Astrocyte of the cerebellum (primary cell): ENCODE measurements around the gene KRTAP10-12.

Experiments
- DNase-seq: peaks from one replicate; pipeline ENCODE4 v3.0.0-alpha.2; 2011; ENCODE audit warnings: low read depth
- H3K4me3 ChIP-seq: 2 replicates; pipeline ENCODE4 v1.5.1; 2011; ENCODE audit warnings: mild to moderate bottlenecking, low read depth, low read length, moderate library complexity
- in situ Hi-C: cut with HindIII; loops from 2 replicates; pipeline ENCODE4 v1.10.0; 2017; ENCODE audit warnings: low sequenced_read_pairs
- TF ChIP-seq, protein P1 (sequence below): IDR thresholded peaks from 2 replicates; pipeline ENCODE4 v1.5.1; 2012; ENCODE audit warnings: low read length, low read depth, moderate library complexity, mild to moderate bottlenecking; ENCODE audit errors: missing control alignments

Gene KRTAP10-12

DNA sequence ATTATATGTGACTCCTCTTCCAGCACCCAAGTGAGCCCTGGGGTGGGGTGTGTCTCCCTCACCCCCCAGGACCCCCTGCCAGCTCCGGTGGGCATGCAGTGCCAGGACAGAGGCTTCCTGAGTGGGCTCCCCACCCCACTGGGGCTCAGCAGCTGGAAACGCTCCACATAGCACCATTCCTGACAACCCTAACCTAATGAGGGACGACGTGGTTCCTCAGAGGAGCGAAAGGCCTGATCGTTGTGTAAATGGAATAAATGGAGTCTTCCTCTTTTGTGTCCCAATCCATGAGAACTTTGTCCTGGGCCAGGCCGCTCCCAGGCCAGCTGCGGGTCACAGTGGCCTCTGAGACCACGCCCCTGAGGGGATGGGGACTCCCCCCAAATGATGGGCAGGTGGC, 16.2 kb downstream of the KRTAP10-12 start:
- H3K4me3 ChIP-seq: no peak overlapping the region
- no peak for DNase-seq
- in situ Hi-C loops: loop anchor here (10.0 kb wide), 1 partner anchor 368 kb away; no protein-coding TSS in a partner anchor
- TF ChIP-seq, protein P1, sequence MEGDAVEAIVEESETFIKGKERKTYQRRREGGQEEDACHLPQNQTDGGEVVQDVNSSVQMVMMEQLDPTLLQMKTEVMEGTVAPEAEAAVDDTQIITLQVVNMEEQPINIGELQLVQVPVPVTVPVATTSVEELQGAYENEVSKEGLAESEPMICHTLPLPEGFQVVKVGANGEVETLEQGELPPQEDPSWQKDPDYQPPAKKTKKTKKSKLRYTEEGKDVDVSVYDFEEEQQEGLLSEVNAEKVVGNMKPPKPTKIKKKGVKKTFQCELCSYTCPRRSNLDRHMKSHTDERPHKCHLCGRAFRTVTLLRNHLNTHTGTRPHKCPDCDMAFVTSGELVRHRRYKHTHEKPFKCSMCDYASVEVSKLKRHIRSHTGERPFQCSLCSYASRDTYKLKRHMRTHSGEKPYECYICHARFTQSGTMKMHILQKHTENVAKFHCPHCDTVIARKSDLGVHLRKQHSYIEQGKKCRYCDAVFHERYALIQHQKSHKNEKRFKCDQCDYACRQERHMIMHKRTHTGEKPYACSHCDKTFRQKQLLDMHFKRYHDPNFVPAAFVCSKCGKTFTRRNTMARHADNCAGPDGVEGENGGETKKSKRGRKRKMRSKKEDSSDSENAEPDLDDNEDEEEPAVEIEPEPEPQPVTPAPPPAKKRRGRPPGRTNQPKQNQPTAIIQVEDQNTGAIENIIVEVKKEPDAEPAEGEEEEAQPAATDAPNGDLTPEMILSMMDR: no peak

DNA sequence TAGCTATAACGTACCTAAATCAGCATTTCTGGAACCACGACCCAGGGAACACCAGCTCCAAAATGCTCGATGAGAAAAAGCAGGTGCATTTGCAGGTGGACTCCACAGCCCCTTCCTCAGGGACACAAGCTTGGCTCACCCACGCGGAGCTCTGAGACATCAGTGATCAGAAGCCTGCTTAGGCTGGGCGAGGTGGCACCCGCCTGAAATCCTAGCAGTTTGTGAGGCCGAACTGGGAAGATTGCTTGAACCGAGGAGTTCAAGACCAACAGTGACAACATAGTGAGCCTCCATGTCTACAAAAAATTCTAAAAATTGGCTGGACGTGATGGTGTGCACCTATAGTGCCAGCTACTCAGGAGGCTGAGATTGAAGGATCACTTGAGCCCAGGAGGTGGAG, 16.9 kb downstream of the KRTAP10-12 start:
- in situ Hi-C loops: loop anchor here (10.0 kb wide), 1 partner anchor 369 kb away; no protein-coding TSS in a partner anchor
- no peak for DNase-seq
- TF ChIP-seq, protein P1: no peak
- no peak overlapping the region for H3K4me3 ChIP-seq

DNA sequence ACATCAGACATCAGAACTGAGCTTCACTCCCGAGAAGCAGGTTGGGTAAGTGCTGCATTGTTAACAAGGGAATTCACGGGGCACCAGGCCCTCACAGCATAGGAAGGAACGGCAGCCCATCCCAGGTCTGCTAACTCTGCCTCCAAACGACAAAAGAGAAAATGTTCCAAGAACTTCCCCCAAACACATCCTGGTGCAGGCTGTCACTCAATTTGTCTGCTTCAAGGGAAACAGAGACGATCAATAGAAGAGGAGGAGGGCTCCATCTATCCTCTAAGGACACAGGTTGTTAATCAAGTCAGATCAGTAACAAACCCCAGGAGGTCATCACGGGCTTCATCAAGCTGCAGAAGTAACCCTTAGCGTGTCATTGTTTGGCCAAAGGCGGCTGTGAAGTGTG, 17.9 kb downstream of the KRTAP10-12 start:
- DNase-seq: no peak
- TF ChIP-seq, protein P1: no peak
- no peak overlapping the region for H3K4me3 ChIP-seq
- in situ Hi-C loops: loop anchor here (10.0 kb wide), 1 partner anchor 370 kb away; no protein-coding TSS in a partner anchor

DNA sequence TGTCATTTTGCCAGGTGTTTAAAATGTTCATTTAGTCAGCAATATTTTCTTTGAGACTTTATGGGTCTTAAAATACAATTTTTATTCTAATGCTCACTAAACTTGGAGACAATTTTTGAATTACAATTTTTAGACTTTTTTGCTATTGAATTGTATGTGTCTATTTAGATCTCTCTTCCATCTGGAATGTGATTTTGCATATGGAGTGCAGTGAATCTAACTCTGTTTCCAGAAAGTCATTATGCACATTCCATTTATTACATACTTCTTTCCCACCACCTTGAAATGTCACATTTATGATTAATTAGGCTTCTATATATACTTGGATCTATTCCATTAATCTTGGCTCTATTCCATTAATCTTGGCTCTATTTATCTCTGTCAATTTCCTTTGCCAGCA, 20.0 kb downstream of the KRTAP10-12 start:
- DNase-seq: no peak
- no peak overlapping the region for H3K4me3 ChIP-seq
- in situ Hi-C loops: loop anchor here (10.0 kb wide), 1 partner anchor 372 kb away; no protein-coding TSS in a partner anchor
- TF ChIP-seq, protein P1: no peak

DNA sequence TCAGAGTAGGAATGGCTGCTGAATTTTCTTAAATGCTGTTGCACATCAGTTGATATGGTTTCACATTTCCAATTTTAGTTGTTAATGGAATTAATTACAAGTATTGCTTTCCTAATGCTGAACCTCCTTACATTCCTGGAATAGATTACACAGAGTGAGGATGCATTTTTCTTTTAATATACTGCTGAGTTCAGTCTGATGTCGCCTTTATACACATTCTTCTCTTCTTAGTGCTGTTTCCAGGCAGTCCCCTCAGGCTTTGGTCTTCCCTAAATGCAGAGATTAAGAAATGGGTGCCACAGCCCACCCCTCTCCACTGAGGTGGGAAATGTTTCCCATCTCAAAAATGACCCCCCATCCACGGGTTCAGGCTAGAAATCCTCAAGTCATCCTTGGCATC, 21.1 kb downstream of the KRTAP10-12 start:
- DNase-seq: no peak
- TF ChIP-seq, protein P1: no peak
- no peak overlapping the region for H3K4me3 ChIP-seq
- in situ Hi-C loops: loop anchor here (10.0 kb wide), 1 partner anchor 373 kb away; no protein-coding TSS in a partner anchor

DNA sequence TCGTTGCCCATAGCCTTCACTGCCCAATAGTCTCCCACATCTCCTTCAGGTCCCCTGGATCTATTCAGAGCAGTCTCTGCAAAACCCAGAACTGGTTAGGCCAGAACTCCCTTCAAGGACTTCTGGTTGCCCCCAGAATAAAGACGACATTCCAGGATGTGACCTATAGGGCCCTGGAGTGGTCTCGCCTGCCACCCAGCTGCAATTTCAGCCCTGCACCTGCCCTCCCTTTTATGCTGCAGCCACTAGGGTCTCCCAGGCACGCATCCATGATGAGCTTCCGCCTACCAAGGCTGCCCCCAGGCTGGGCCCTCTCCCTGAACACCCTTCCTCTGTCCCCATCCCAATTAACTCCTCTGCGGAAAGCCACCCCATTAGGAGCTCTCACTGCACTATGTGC, 21.6 kb downstream of the KRTAP10-12 start:
- no peak overlapping the region for H3K4me3 ChIP-seq
- no peak for DNase-seq
- in situ Hi-C loops: loop anchor here (10.0 kb wide), 1 partner anchor 374 kb away; no protein-coding TSS in a partner anchor
- TF ChIP-seq, protein P1: no peak

DNA sequence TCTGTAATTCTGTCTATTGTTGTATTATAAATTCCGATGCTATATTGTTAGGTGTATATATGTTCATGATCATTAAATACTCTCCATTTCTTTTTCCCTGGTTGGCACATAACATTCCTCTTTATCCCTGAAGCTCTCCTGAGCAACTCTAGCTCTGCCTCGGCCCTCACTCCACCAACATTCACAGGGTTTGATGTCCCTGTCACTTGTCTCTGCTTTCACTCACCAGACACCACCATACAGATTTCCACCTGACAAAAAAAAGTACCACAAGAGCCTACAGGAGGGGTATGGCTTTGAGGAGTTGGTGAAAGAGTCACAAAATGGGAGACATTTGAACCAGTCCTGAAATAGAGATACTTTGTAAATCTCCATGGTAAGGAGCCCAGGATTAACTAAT, 23.2 kb downstream of the KRTAP10-12 start:
- H3K4me3 ChIP-seq: no peak overlapping the region
- TF ChIP-seq, protein P1: no peak
- DNase-seq: no peak
- in situ Hi-C loops: no loop called here
